Vagina (tissue), 2 donors: ENCODE results near the gene DRICH1. TPM values are rescaled to one million over a fixed set of nuclear protein-coding genes. Genes with fewer than 3 reads are reported as not detected.
"Not testable (repeated sequence)": the region's sequence is repeated elsewhere in the genome, so short reads cannot be mapped to it uniquely, and the experiment has no call there.

ENCODE experiments used
- DNase-seq, 2 donors: peaks; one replicate each; pipeline ENCODE4 v3.0.0-alpha.2; 2017; ENCODE audit errors: extremely low spot score in 2 of 2
- H3K27ac ChIP-seq: fragments of 200-600 bp; sonication (generic); one replicate; pipeline ENCODE4 v1.5.1; 2019
- H3K27me3 ChIP-seq: fragments of 200-600 bp; sonication (generic); one replicate; pipeline ENCODE4 v1.5.1; 2019
- H3K36me3 ChIP-seq, 2 donors: fragments of 200-600 bp; sonication (generic); one replicate each; pipeline ENCODE4 v1.5.1; 2017 to 2019
- H3K4me1 ChIP-seq: fragments of 200-600 bp; sonication (generic); one replicate; pipeline ENCODE4 v1.5.1; 2019
- H3K4me3 ChIP-seq, 2 donors: fragments of 200-600 bp; sonication (generic); 1 replicate in 1 of 2; 2 replicates in 1 of 2; pipeline ENCODE4 v1.5.1; 2016 to 2019
- H3K9me3 ChIP-seq: fragments of 200-600 bp; sonication (generic); one replicate; pipeline ENCODE4 v1.5.1; 2019
- POLR2A ChIP-seq, 2 donors: fragments of 450-650 bp; IDR thresholded peaks; one replicate each; pipeline ENCODE4 v1.6.1; 2017; ENCODE audit warnings: antibody characterized with exemption in 2 of 2, mild to moderate bottlenecking in 2 of 2, moderate library complexity in 2 of 2
- POLR2AphosphoS5 ChIP-seq, 2 donors: sonication (generic); formaldehyde crosslinking; IDR thresholded peaks; one replicate each; pipeline ENCODE4 v1.9.0; 2017; ENCODE audit warnings: antibody characterized with exemption in 2 of 2, mild to moderate bottlenecking in 2 of 2, low read depth in 1 of 2; ENCODE audit not compliant: insufficient read depth in 1 of 2
- intact Hi-C: fragments of 100-400 bp; cut with DNase I; formaldehyde crosslinking; loops from one replicate; pipeline ENCODE4 v1.15.1; 2023
- total RNA-seq: library from RNA; depleted of rRNA; stranded (reverse); fragments of >200 nt; gene quantifications from one replicate; pipeline ENCODE4 v1.2.3, GENCODE V29; 2016
- TF ChIP-seq, protein P1 (sequence below), 3 experiments: fragments of 450-650 bp in 2 of 3; fragments of 200-600 bp in 1 of 3; sonication (generic) in 1 of 3; IDR thresholded peaks; one replicate each; pipeline ENCODE4 v1.5.1; 2017 to 2019; ENCODE audit warnings: antibody characterized with exemption in 3 of 3, mild to moderate bottlenecking in 2 of 3, moderate library complexity in 2 of 3

Gene DRICH1
- total RNA-seq, 1 donor from 2014 or later = not detected

- Histone ChIP-seq H3K4me3 (no peak overlapping the region), H3K27ac (no peak overlapping the region), H3K27me3 (no peaks in the 10 kb centered on the region), H3K4me1 (no peaks in the 10 kb centered on the region), H3K36me3 (no peaks in the 10 kb centered on the region), H3K9me3 (no peaks in the 10 kb centered on the region)
- no peak for TF ChIP-seq POLR2A (IDR thresholded peaks at IDR 0.05)
- TF ChIP-seq, protein P1, sequence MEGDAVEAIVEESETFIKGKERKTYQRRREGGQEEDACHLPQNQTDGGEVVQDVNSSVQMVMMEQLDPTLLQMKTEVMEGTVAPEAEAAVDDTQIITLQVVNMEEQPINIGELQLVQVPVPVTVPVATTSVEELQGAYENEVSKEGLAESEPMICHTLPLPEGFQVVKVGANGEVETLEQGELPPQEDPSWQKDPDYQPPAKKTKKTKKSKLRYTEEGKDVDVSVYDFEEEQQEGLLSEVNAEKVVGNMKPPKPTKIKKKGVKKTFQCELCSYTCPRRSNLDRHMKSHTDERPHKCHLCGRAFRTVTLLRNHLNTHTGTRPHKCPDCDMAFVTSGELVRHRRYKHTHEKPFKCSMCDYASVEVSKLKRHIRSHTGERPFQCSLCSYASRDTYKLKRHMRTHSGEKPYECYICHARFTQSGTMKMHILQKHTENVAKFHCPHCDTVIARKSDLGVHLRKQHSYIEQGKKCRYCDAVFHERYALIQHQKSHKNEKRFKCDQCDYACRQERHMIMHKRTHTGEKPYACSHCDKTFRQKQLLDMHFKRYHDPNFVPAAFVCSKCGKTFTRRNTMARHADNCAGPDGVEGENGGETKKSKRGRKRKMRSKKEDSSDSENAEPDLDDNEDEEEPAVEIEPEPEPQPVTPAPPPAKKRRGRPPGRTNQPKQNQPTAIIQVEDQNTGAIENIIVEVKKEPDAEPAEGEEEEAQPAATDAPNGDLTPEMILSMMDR (IDR thresholded peaks at IDR 0.05) = no peak
- intact Hi-C loops = no loop called here
- DNase-seq = no peak
These were observed 43.6 kb upstream of the DRICH1 start for GRCh38 chr22:23675502-23676415.

- H3K36me3 ChIP-seq, DNase-seq, H3K4me1 ChIP-seq, intact Hi-C loops, H3K27me3 ChIP-seq, H3K9me3 ChIP-seq, H3K4me3 ChIP-seq, H3K27ac ChIP-seq: not testable (repeated sequence)
These were observed 42.9 kb upstream of the DRICH1 start for GRCh38 chr22:23674886-23675501.

DNA sequence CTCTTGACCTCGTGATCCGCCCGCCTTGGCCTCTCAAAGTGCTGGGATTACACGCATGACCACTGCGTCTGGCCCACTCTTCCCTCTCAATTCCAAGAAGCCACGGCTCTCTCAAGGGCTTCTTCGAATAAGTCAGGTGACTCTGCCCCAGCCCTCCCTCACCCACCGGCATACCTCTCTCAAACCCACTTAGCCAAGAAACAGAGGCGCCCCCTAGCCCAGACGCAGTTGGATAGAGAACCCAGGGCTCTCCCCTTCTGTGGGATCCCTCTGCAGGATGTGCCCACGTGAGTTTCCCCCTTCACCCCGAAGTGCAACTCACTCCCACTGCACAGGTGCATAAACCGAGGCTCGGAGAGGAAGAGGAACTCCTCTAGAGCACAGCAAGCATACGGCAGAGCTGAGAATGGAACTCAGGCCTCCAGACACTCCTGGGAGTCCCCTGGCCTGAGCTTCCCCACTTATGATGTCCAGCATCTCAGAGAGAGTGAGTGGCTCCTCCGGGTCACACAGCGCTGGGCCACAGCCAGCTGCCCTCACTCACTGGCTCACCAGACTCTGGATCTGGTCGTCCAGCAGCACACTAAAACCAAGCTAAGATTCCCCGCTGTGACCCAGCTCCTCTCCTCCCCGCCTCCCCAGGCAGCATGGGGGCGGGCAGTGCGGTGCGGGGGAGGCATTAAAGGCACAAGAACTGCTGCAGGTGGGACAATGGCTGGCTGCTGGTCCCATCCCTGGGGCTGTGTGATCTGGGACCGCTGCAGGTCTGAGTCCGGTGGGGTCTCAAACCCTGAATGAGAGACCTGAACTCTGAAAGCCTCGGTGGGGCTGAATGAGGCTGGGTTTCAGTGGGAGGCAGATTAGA is 41.9 kb upstream of the DRICH1 start:
- no peaks in the 10 kb centered on the region for H3K9me3 ChIP-seq
- H3K36me3 ChIP-seq = no peaks in the 10 kb centered on the region
- no peak for TF ChIP-seq POLR2AphosphoS5 (IDR thresholded peaks at IDR 0.05; ENCODE audit: insufficient read depth in 1 of 2, low read depth in 1 of 2)
- TF ChIP-seq, protein P1 (IDR thresholded peaks at IDR 0.05) = no peak
- TF ChIP-seq POLR2A (IDR thresholded peaks at IDR 0.05) = no peak
- no peak overlapping the region for H3K27ac ChIP-seq
- no peak overlapping the region for H3K4me3 ChIP-seq
- intact Hi-C loops = no loop called here
- no peaks in the 10 kb centered on the region for H3K4me1 ChIP-seq
- H3K27me3 ChIP-seq = no peaks in the 10 kb centered on the region
- no peak for DNase-seq

- intact Hi-C loops = no loop called here
- no peak overlapping the region for H3K27ac ChIP-seq
- DNase-seq = no peak
- no peaks in the 10 kb centered on the region for H3K36me3 ChIP-seq
- TF ChIP-seq POLR2A (IDR thresholded peaks at IDR 0.05) = no peak
- no peak overlapping the region for H3K4me3 ChIP-seq
- H3K27me3 ChIP-seq = no peaks in the 10 kb centered on the region
- H3K4me1 ChIP-seq = no peaks in the 10 kb centered on the region
- H3K9me3 ChIP-seq = no peaks in the 10 kb centered on the region
These were observed 41.0 kb upstream of the DRICH1 start for GRCh38 chr22:23673050-23673620.

DNA sequence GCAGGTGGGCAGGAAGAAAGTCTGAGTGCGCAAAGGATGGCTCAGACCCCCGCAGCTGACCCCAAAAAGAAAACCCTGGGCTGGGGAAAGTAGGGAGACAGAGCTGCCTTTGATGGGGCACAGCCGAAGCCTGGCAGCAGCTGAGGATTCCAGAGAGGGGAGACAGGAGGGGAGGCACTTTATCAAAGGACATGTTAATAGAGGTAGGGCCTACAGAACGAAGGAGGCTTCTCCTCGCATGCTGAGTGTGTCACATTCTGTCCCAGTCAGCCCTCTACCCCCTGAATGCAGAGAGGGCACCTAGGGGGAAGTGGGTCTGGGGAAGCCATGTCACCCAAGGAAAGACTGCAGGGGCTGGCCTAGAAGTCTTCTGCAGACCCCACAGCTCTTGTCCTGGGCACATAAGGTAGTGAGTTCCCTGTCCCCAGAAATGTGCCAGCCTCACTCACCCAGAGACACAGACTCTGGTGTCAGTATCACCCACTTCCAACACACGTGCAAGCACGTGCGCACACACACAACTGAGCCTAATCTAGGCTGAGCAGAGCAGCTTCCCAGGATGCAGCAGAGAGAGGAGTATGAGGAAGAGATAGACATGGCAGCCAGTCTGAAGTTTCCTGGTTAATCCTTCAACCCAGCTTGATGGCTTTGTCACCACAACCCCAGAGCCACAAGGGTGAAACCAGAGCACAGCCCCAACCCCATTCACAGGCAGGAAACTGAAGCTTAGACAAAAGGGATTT is 40.4 kb upstream of the DRICH1 start:
- intact Hi-C loops, H3K9me3 ChIP-seq, H3K4me1 ChIP-seq, H3K27ac ChIP-seq, DNase-seq, H3K27me3 ChIP-seq, H3K4me3 ChIP-seq, H3K36me3 ChIP-seq: not testable (repeated sequence)

- H3K36me3 ChIP-seq, H3K4me3 ChIP-seq, H3K27ac ChIP-seq, DNase-seq, intact Hi-C loops, H3K9me3 ChIP-seq, H3K4me1 ChIP-seq, H3K27me3 ChIP-seq: not testable (repeated sequence)
These were observed 39.3 kb upstream of the DRICH1 start for GRCh38 chr22:23671387-23671786.
